ENCODE data around the gene KLHDC3. TPM values are rescaled to one million over a fixed set of nuclear protein-coding genes. Genes with fewer than 3 reads are reported as not detected.

KLHDC3 gene
- total and polyA plus RNA-seq, 9 of the 15 experiments (the other 6 are each of a cell fraction or from before 2014, with no cell fraction given) = 4.5 to 171 (median 107) TPM

DNA sequence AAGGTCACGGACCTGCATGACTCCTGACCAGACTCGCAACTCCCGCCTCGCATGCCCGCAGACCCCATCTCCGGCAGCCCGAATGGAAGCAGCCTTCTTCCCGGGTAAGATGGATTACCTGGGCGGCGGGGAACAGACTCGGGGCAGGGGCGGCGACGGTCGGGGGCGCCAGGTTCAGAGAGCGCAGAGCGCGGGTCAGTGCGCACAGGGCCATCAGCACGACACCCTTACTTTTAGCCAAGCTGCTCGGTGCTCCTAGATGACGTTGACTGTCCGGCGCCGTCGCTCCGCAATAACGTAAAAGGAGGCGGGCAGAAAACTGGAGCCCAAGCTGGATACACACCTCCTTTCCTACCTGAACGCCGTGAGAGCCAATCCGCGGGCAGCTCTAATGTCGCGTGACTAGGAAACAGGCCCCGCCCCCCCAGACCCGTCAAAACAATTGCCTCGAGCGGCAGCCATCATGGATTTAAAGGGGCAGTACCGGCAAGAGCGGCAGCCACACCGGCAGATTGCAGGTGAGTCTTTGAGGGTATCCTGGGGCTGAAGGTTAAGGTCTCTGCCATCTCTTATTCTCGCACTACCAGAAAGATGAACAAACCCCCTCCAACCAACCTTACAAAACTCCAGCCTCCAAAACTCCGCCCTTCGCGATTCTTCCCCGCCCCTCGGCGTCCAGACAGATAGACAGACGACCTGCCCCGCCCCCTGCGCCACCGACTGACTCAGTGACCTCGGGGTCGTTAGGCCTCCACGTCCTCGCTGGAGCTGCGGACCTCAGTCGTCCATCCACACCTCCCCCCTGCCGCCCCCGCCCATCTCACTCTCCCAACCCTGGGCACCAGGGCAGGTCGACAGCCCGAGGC is 45.4 kb downstream of the KLHDC3 start, which contains the start of the genes KLC4 and MRPL2 (continued):
- TF ChIP-seq ZNF518B (CRISPR knock-in tag; IDR thresholded peaks at IDR 0.05) = no peak
- no peak for TF ChIP-seq RBM17 (IDR thresholded peaks at IDR 0.05; ENCODE audit: borderline replicate concordance, low read depth, low read length)
- no peak for TF ChIP-seq PHF21A (IDR thresholded peaks at IDR 0.05; ENCODE audit: borderline replicate concordance, low read depth)
- TF ChIP-seq TCF7L2 (IDR thresholded peaks at IDR 0.05; ENCODE audit: low read depth, low read length) = no peak
- TF ChIP-seq, protein P1, sequence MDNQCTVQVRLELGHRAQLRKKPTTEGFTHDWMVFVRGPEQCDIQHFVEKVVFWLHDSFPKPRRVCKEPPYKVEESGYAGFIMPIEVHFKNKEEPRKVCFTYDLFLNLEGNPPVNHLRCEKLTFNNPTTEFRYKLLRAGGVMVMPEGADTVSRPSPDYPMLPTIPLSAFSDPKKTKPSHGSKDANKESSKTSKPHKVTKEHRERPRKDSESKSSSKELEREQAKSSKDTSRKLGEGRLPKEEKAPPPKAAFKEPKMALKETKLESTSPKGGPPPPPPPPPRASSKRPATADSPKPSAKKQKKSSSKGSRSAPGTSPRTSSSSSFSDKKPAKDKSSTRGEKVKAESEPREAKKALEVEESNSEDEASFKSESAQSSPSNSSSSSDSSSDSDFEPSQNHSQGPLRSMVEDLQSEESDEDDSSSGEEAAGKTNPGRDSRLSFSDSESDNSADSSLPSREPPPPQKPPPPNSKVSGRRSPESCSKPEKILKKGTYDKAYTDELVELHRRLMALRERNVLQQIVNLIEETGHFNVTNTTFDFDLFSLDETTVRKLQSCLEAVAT (IDR thresholded peaks at IDR 0.05) = peak; percentile 39 to 92; a peak in 2 of 4 replicates
- 0 out of 2 replicates have a peak, but pooled peaks have one; percentile 14 for TF ChIP-seq KLF6 (CRISPR knock-in tag; IDR thresholded peaks at IDR 0.05; ENCODE audit: borderline replicate concordance)
- TF ChIP-seq SMC3 (conservative IDR thresholded peaks at IDR 0.05; ENCODE audit: insufficient read depth, low read depth, low read length) = no peak
- no peak for TF ChIP-seq CREBBP (IDR thresholded peaks at IDR 0.05; ENCODE audit: low read depth, low read length)
- peak; percentile 87 for TF ChIP-seq THAP12 (CRISPR knock-in tag; IDR thresholded peaks at IDR 0.05)
- peak; percentile 61; the same call in 1 of the 2 replicates for TF ChIP-seq HDAC2 (IDR thresholded peaks at IDR 0.05)
- 0 out of 2 replicates have a peak, but pooled peaks have one; percentile 30 for TF ChIP-seq MYNN (IDR thresholded peaks at IDR 0.05)
- TF ChIP-seq MYNN (CRISPR knock-in tag; IDR thresholded peaks at IDR 0.05) = no peak
- no peak for TF ChIP-seq IRF9 (tag; IDR thresholded peaks at IDR 0.05)
- TF ChIP-seq, protein P2, sequence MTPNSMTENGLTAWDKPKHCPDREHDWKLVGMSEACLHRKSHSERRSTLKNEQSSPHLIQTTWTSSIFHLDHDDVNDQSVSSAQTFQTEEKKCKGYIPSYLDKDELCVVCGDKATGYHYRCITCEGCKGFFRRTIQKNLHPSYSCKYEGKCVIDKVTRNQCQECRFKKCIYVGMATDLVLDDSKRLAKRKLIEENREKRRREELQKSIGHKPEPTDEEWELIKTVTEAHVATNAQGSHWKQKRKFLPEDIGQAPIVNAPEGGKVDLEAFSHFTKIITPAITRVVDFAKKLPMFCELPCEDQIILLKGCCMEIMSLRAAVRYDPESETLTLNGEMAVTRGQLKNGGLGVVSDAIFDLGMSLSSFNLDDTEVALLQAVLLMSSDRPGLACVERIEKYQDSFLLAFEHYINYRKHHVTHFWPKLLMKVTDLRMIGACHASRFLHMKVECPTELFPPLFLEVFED (CRISPR knock-in tag; conservative IDR thresholded peaks at IDR 0.05) = no peak
- no peak for TF ChIP-seq ELF4 (CRISPR knock-in tag; IDR thresholded peaks at IDR 0.05)
- no peak for TF ChIP-seq STAG1 (CRISPR knock-in tag; IDR thresholded peaks at IDR 0.05; ENCODE audit: borderline replicate concordance)
- TF ChIP-seq NR2F6 (CRISPR knock-in tag; IDR thresholded peaks at IDR 0.05) = no peak
